Esophagus muscularis mucosa (tissue), 4 donors: ENCODE measurements around the gene ZNF598. TPM values are rescaled to one million over a fixed set of nuclear protein-coding genes. Genes with fewer than 3 reads are reported as not detected.

Experiments used
- DNase-seq: peaks from one replicate; pipeline ENCODE4 v3.0.0-alpha.2; 2017; ENCODE audit errors: extremely low spot score
- H3K27ac ChIP-seq, 4 donors: fragments of 200-600 bp; sonication (generic); replicated peaks in 1 of 4; 1 replicate in 3 of 4; 2 replicates in 1 of 4; pipeline ENCODE4 v1.5.1; 2016 to 2019; ENCODE audit warnings: mild to moderate bottlenecking in 1 of 4
- H3K27me3 ChIP-seq, 4 donors: fragments of 200-600 bp; sonication (generic); one replicate each; pipeline versions ENCODE4 v1.5.1 to v1.6.0; 2016 to 2019
- H3K36me3 ChIP-seq, 4 donors: fragments of 200-600 bp; sonication (generic); one replicate each; pipeline ENCODE4 v1.5.1; 2016 to 2019
- H3K4me1 ChIP-seq, 4 donors: fragments of 200-600 bp; sonication (generic); one replicate each; pipeline ENCODE4 v1.5.1; 2016 to 2019
- H3K4me3 ChIP-seq, 4 donors: fragments of 200-600 bp; sonication (generic); 1 replicate in 2 of 4; 2 replicates in 2 of 4; pipeline ENCODE4 v1.5.1; 2016 to 2019; ENCODE audit warnings: mild to moderate bottlenecking in 4 of 4, moderate library complexity in 1 of 4
- H3K9me3 ChIP-seq, 4 donors: fragments of 200-600 bp; sonication (generic); 1 replicate in 3 of 4; 2 replicates in 1 of 4; pipeline ENCODE4 v1.5.1; 2016 to 2019
- EP300 ChIP-seq: sonication (generic); formaldehyde crosslinking; IDR thresholded peaks from one replicate; pipeline ENCODE4 v1.6.1; 2017; ENCODE audit warnings: antibody characterized with exemption
- POLR2A ChIP-seq: fragments of 450-650 bp; IDR thresholded peaks from one replicate; pipeline ENCODE4 v1.6.1; 2017; ENCODE audit warnings: antibody characterized with exemption, moderate library complexity, mild to moderate bottlenecking, low read depth
- POLR2AphosphoS5 ChIP-seq, 2 donors: sonication (generic); formaldehyde crosslinking; IDR thresholded peaks; one replicate each; pipeline ENCODE4 v1.6.1; 2017; ENCODE audit warnings: antibody characterized with exemption in 2 of 2
- WGBS: methylation state at CpG from one replicate; pipeline ENCODE4 v1.1.5; 2018; 5-methylcytosine and 5-hydroxymethylcytosine counted together
- intact Hi-C: fragments of 100-400 bp; cut with DNase I; formaldehyde crosslinking; loops from one replicate; pipeline ENCODE4 v1.15.1; 2023
- total RNA-seq, 4 donors: library from RNA; depleted of rRNA; stranded (reverse); fragments of >200 nt; gene quantifications; one replicate each; pipeline versions ENCODE4 v1.1.0 to v1.2.1, GENCODE V29; 2016
- TF ChIP-seq, protein P1 (sequence below), 3 experiments: fragments of 200-600 bp in 2 of 3; fragments of 450-650 bp in 1 of 3; sonication (generic) in 2 of 3; IDR thresholded peaks; one replicate each; pipeline ENCODE4 v1.5.1; 2017 to 2019; ENCODE audit warnings: antibody characterized with exemption in 3 of 3, mild to moderate bottlenecking in 2 of 3, moderate library complexity in 1 of 3

Gene ZNF598
- total RNA-seq, 4 donors from 2014 or later: 23.3 to 46.5 (median 34.9) TPM

DNA sequence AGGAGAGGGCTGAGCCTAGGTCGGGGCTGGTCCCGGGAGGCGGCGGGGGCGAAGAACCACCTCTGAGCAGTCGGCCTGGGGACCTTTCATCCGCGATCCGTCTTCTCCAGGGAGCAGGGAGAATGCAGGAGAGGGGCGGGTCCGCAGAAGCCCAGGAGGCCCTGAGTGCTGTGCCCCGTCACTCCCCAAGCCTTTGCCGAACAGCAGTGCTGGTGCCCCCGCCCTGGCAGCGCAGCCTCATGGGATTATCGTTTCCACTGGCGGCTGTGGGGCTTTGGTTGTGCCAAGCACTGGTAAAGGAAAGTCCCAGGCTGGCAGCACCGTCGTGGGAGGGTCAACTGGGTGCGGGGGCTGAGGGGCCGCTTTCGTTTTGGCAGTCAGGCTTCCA is 37.1 kb downstream of the ZNF598 start:
- peaks cover 36 to 40% (median 37%) of the 10 kb centered on the region in 4 donors for H3K36me3 ChIP-seq
- peaks cover 24 to 34% (median 30%) of the 10 kb centered on the region in 4 donors for H3K4me1 ChIP-seq
- TF ChIP-seq POLR2AphosphoS5 (IDR thresholded peaks at IDR 0.05): no peak
- no peak for TF ChIP-seq POLR2A
- TF ChIP-seq EP300: no peak
- TF ChIP-seq, protein P1, sequence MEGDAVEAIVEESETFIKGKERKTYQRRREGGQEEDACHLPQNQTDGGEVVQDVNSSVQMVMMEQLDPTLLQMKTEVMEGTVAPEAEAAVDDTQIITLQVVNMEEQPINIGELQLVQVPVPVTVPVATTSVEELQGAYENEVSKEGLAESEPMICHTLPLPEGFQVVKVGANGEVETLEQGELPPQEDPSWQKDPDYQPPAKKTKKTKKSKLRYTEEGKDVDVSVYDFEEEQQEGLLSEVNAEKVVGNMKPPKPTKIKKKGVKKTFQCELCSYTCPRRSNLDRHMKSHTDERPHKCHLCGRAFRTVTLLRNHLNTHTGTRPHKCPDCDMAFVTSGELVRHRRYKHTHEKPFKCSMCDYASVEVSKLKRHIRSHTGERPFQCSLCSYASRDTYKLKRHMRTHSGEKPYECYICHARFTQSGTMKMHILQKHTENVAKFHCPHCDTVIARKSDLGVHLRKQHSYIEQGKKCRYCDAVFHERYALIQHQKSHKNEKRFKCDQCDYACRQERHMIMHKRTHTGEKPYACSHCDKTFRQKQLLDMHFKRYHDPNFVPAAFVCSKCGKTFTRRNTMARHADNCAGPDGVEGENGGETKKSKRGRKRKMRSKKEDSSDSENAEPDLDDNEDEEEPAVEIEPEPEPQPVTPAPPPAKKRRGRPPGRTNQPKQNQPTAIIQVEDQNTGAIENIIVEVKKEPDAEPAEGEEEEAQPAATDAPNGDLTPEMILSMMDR (IDR thresholded peaks at IDR 0.05): no peak
- H3K27me3 ChIP-seq: peaks cover 6 to 41% (median 8%) of the 10 kb centered on the region in 4 donors
- DNase-seq: no peak
- intact Hi-C loops: no loop called here
- no peaks in the 10 kb centered on the region for H3K9me3 ChIP-seq
- peak overlapping the region; percentile 89 to 100 (median 90) for H3K4me3 ChIP-seq
- H3K27ac ChIP-seq: peak overlapping the region; percentile 80 to 95 (median 92)
- 2% methylated on average over 20 of the region's 22 CpGs for WGBS

DNA sequence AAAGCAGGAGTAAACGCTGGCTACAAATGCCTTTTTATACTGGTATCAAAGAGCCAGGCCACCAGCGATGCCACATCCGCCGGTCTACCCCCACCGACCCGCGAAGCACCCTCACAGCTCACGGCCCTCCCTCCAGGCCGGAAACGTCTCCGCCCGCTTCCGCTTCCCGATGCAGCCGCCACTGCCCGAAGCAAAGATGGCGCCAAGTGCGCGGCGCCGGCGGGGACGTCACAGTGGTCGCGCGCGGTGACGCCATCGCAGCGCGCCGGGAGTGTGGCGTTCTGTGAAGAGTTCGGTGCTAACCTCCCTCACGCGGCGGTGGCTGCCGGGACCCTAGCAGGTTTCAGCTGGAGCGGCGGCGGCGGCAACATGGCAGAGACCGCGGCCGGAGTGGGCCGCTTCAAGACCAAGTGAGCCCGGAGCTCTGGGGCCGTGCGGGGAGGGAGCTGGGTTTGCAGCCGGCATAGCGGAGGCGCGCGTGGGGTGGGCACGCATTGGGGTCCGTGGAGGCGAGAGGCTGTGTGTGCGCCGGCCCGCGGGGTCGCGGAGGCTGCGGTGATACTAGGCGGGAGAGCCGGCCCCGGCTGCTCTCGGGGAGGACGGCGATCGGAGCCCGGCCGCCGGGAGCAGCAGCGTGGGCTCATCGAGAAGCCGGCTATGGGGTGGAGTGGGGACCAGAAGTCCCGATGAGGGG is 37.7 kb downstream of the ZNF598 start, which contains the start of gene TBL3:
Gene TBL3, plus strand, starts transcription at position 258 of the 694 bp plus-strand sequence. Its CDS starts 112 bp downstream, at position 370.
- peaks cover 3 to 35% (median 8%) of the 10 kb centered on the region in 4 donors for H3K27me3 ChIP-seq
- intact Hi-C loops: no loop called here
- peak; percentile 98 for DNase-seq

DNA sequence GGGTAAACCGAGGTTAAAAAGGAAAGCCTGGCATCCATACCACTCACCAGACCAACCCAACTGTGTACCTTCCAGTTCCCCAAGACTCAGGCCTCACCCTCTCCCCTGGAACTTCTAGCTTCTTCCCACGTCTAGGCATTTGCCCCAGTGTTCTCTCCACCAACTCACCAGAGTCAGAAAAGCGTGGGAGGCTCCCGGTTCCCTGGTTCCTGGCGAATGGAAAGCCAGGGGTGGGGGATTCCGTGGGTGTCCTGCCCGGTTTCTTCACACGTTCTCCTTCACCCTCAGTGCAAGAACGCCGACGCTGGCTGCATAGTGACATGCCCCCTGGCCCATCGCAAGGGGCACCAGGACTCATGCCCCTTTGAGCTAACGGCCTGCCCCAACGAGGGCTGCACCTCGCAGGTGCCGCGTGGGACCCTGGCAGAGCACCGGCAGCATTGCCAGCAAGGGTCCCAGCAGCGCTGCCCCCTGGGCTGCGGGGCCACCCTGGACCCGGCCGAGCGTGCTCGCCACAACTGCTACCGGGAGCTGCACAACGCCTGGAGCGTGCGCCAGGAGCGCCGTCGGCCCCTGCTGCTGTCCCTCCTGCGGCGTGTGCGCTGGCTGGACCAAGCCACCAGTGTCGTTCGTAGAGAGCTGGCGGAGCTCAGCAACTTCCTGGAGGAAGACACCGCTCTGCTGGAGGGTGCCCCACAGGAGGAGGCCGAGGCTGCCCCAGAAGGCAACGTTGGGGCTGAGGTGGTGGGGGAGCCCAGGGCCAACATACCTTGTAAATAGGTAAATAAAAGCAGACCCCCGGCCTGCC is 41.3 kb downstream of the ZNF598 start:
- H3K4me1 ChIP-seq: peaks cover 36 to 53% (median 43%) of the 10 kb centered on the region in 4 donors
- H3K36me3 ChIP-seq: peaks cover 0 to 7% (median 2%) of the 10 kb centered on the region in 4 donors
- DNase-seq: no peak
- intact Hi-C loops: no loop called here
- no peak overlapping the region for H3K27ac ChIP-seq
- peaks cover 0 to 8% (median 0%) of the 10 kb centered on the region in 4 donors for H3K27me3 ChIP-seq
- no peak overlapping the region for H3K4me3 ChIP-seq
- TF ChIP-seq POLR2AphosphoS5 (IDR thresholded peaks at IDR 0.05): no peak
- TF ChIP-seq, protein P1 (IDR thresholded peaks at IDR 0.05): no peak
- no peak for TF ChIP-seq POLR2A
- TF ChIP-seq EP300: no peak
- 91% methylated on average over 29 of the region's 41 CpGs for WGBS
- no peaks in the 10 kb centered on the region for H3K9me3 ChIP-seq

More for the DNA sequence above, 37.7 kb downstream of the ZNF598 start, which contains the start of gene TBL3:
- Histone ChIP-seq H3K4me3 (peak within 1 kb of the TSS; percentile 89 to 100 (median 90)), H3K9me3 (no peaks in the 10 kb centered on the region), H3K27ac (peak within 1 kb of the TSS; percentile 80 to 95 (median 92)), H3K4me1 (peaks cover 24 to 34% (median 30%) of the 10 kb centered on the region in 4 donors), H3K36me3 (peaks cover 31 to 35% (median 31%) of the 10 kb centered on the region in 4 donors)
- TF ChIP-seq, protein P1 (IDR thresholded peaks at IDR 0.05): peak in 1 of 3 experiments; percentile 42
- no peak for TF ChIP-seq EP300
- TF ChIP-seq POLR2A: peak; percentile 89
- TF ChIP-seq POLR2AphosphoS5 (IDR thresholded peaks at IDR 0.05): peak; percentile 99 to 100
- WGBS: 0% methylated on average over 1 of the region's 78 CpGs

DNA sequence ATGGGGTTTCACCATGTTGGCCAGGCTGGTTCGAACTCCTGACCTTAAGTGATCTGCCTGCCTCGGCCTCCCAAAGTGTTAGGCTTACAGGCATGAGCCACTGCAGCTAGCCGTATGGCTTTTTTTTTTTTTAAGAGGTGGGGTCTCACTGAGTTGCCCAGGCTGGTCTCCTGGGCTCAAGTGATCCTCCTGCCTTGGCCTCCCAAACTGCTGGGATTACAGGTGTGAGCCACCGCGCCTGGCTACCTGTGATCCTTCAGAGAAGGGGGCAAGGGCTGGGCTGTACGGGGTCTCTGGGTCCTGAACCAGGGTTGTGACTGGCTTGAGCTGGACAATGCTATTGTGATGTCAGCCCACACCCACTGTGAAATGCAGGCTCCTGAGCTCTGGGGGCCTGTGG is 43.2 kb downstream of the ZNF598 start, which contains the start of gene RNF151:
Gene RNF151, plus strand, starts transcription at position 397 of the 400 bp plus-strand sequence. CDS start 26 bp downstream, outside the sequence.
- 93% methylated on average over 3 of the region's 6 CpGs for WGBS
- H3K36me3 ChIP-seq: peaks cover 18 to 26% (median 21%) of the 10 kb centered on the region in 4 donors
- intact Hi-C loops: no loop called here
- DNase-seq: no peak
- H3K4me1 ChIP-seq: peaks cover 31 to 51% (median 38%) of the 10 kb centered on the region in 4 donors
- TF ChIP-seq POLR2AphosphoS5 (IDR thresholded peaks at IDR 0.05): no peak
- no peak for TF ChIP-seq POLR2A
- TF ChIP-seq, protein P1 (IDR thresholded peaks at IDR 0.05): no peak
- TF ChIP-seq EP300: no peak
- H3K4me3 ChIP-seq: peak within 1 kb of the TSS; percentile 74 to 100 (median 92)
- no peaks in the 10 kb centered on the region for H3K9me3 ChIP-seq
- peaks cover 0 to under 1% (median 0%) of the 10 kb centered on the region in 4 donors for H3K27me3 ChIP-seq
- H3K27ac ChIP-seq: peak within 1 kb of the TSS; percentile 93 to 99 (median 98)
